Choroid plexus epithelial cell (primary cell): ENCODE measurements around the gene FA2H.

ENCODE experiments used
- DNase-seq: peaks from one replicate; pipeline ENCODE4 v3.0.0-alpha.2; 2010; ENCODE audit warnings: low read depth
- H3K4me3 ChIP-seq: 2 replicates; pipeline ENCODE4 v1.5.1; 2011; ENCODE audit warnings: low read depth, mild to moderate bottlenecking, control low read depth, low read length, moderate library complexity
- CTCF ChIP-seq: conservative IDR thresholded peaks from 2 replicates; pipeline ENCODE4 v1.5.1; 2011; ENCODE audit warnings: low read depth, mild to moderate bottlenecking, control low read depth, inconsistent platforms, low read length, moderate library complexity

Gene FA2H

GRCh38 chr16:74751658-74752057 is 23.0 kb downstream of the FA2H start:
- H3K4me3 ChIP-seq, result no peak overlapping the region
- no peak for TF ChIP-seq CTCF
- DNase-seq, result no peak

- H3K4me3 ChIP-seq, result no peak overlapping the region
- DNase-seq, result no peak
- no peak for TF ChIP-seq CTCF
These were observed 25.1 kb downstream of the FA2H start for GRCh38 chr16:74749291-74750055.

- no peak for TF ChIP-seq CTCF
- no peak overlapping the region for H3K4me3 ChIP-seq
- no peak for DNase-seq
These were observed 26.0 kb downstream of the FA2H start for GRCh38 chr16:74748616-74749026.

GRCh38 chr16:74747716-74748615 is 26.7 kb downstream of the FA2H start:
- H3K4me3 ChIP-seq, result no peak overlapping the region
- TF ChIP-seq CTCF, result no peak
- DNase-seq, result no peak

- TF ChIP-seq CTCF, result no peak
- no peak for DNase-seq
- no peak overlapping the region for H3K4me3 ChIP-seq
These were observed 28.7 kb downstream of the FA2H start for GRCh38 chr16:74745926-74746325.

GRCh38 chr16:74745109-74745615 is 29.5 kb downstream of the FA2H start:
- no peak overlapping the region for H3K4me3 ChIP-seq
- DNase-seq, result no peak
- no peak for TF ChIP-seq CTCF
